ENCODE data around the gene AMELX. TPM values are rescaled to one million over a fixed set of nuclear protein-coding genes. Genes with fewer than 3 reads are reported as not detected.

The AMELX gene
- total and polyA plus RNA-seq, 4 donors = not detected

DNA sequence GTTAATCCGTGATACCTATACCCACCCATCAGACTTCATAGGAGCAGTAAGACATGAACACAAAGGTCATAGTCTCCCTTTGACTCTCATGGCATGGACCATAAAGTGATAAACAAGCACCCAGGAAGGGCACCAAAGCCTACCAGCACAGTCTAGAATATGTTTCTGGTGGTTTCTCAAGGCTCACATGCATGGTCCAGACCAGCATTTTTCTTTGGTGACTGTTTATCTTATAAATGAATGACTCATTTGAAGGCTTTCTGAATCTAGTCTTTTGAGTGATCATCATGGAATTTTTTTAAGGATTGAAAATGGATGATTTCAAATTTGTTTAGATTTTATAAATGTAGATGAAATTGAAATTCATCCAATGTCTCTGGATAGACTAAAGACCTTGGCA, 32.0 kb upstream of the AMELX start:
- 97% methylated on average over 1 of the region's 1 CpG for WGBS
- Histone ChIP-seq H3K9ac (ENCODE audit: low read depth in 1 of 2, low read length in 2 of 2) (no peak overlapping the region), H3K36me3 (ENCODE audit: control insufficient read depth in 4 of 4, insufficient read depth in 3 of 4, low read depth in 1 of 4, low read length in 3 of 4) (no peaks in the 10 kb centered on the region), H3K9me3 (ENCODE audit: control insufficient read depth in 4 of 4, low read length in 3 of 4) (no peaks in the 10 kb centered on the region), H3K27me3 (ENCODE audit: control insufficient read depth in 4 of 4, insufficient read depth in 4 of 4, low read length in 3 of 4) (peaks cover 0 to 2% (median 0%) of the 10 kb centered on the region in 4 donors), H3K4me3 (ENCODE audit: low read depth in 1 of 3, low read length in 3 of 3) (no peak overlapping the region), H3K4me1 (ENCODE audit: control insufficient read depth in 4 of 4, insufficient read depth in 4 of 4, low read length in 3 of 4) (no peaks in the 10 kb centered on the region), H3K27ac (ENCODE audit: low read depth in 1 of 2, low read length in 2 of 2) (no peak overlapping the region)
- TF ChIP-seq, protein P1, sequence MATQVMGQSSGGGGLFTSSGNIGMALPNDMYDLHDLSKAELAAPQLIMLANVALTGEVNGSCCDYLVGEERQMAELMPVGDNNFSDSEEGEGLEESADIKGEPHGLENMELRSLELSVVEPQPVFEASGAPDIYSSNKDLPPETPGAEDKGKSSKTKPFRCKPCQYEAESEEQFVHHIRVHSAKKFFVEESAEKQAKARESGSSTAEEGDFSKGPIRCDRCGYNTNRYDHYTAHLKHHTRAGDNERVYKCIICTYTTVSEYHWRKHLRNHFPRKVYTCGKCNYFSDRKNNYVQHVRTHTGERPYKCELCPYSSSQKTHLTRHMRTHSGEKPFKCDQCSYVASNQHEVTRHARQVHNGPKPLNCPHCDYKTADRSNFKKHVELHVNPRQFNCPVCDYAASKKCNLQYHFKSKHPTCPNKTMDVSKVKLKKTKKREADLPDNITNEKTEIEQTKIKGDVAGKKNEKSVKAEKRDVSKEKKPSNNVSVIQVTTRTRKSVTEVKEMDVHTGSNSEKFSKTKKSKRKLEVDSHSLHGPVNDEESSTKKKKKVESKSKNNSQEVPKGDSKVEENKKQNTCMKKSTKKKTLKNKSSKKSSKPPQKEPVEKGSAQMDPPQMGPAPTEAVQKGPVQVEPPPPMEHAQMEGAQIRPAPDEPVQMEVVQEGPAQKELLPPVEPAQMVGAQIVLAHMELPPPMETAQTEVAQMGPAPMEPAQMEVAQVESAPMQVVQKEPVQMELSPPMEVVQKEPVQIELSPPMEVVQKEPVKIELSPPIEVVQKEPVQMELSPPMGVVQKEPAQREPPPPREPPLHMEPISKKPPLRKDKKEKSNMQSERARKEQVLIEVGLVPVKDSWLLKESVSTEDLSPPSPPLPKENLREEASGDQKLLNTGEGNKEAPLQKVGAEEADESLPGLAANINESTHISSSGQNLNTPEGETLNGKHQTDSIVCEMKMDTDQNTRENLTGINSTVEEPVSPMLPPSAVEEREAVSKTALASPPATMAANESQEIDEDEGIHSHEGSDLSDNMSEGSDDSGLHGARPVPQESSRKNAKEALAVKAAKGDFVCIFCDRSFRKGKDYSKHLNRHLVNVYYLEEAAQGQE (IDR thresholded peaks at IDR 0.05) = no peak
- TF ChIP-seq, protein P2, sequence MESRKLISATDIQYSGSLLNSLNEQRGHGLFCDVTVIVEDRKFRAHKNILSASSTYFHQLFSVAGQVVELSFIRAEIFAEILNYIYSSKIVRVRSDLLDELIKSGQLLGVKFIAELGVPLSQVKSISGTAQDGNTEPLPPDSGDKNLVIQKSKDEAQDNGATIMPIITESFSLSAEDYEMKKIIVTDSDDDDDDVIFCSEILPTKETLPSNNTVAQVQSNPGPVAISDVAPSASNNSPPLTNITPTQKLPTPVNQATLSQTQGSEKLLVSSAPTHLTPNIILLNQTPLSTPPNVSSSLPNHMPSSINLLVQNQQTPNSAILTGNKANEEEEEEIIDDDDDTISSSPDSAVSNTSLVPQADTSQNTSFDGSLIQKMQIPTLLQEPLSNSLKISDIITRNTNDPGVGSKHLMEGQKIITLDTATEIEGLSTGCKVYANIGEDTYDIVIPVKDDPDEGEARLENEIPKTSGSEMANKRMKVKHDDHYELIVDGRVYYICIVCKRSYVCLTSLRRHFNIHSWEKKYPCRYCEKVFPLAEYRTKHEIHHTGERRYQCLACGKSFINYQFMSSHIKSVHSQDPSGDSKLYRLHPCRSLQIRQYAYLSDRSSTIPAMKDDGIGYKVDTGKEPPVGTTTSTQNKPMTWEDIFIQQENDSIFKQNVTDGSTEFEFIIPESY (IDR thresholded peaks at IDR 0.05) = no peak
- TF ChIP-seq GABPA (IDR thresholded peaks at IDR 0.05 in 1 of 2, conservative IDR thresholded peaks at IDR 0.05 in 1 of 2) (no peak), FOXA2 (IDR thresholded peaks at IDR 0.05) (no peak), FOXA1 (IDR thresholded peaks at IDR 0.05) (no peak), EGR1 (IDR thresholded peaks at IDR 0.05; ENCODE audit: low read depth in 2 of 2) (no peak), HNF4A (conservative IDR thresholded peaks at IDR 0.05) (no peak), YY1 (IDR thresholded peaks at IDR 0.05) (no peak), TAF1 (conservative IDR thresholded peaks at IDR 0.05) (no peak), CTCF (IDR thresholded peaks at IDR 0.05; ENCODE audit: low read depth, low read length, missing input control) (no peak), HNF4G (IDR thresholded peaks at IDR 0.05) (no peak), NR2F2 (IDR thresholded peaks at IDR 0.05) (no peak)
- no peak for DNase-seq (ENCODE audit: low spot score)

DNA sequence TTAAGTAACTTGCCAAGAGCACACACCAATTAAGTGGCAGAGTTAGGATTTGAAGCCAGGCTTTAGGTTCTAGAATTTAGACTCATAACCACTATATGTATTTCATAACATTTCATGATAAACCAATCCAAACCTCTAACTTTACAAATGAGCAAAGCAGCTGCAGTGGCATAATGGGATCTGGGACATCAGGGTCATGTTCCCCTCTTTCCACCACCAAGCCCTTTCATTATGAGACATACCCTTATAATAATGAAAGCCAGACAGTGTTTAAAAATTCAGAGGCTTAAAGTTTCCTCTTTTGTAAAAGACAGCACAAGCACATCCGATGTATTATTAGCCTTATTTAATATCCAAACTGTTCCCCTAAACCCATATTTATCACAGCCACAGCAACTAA, 28.3 kb upstream of the AMELX start:
- Histone ChIP-seq H3K27me3 (ENCODE audit: control insufficient read depth in 4 of 4, insufficient read depth in 4 of 4, low read length in 3 of 4) (peaks cover 0 to 2% (median 0%) of the 10 kb centered on the region in 4 donors), H3K4me1 (ENCODE audit: control insufficient read depth in 4 of 4, insufficient read depth in 4 of 4, low read length in 3 of 4) (no peaks in the 10 kb centered on the region), H3K9me3 (ENCODE audit: control insufficient read depth in 4 of 4, low read length in 3 of 4) (no peaks in the 10 kb centered on the region), H3K4me3 (ENCODE audit: low read depth in 1 of 3, low read length in 3 of 3) (no peak overlapping the region), H3K36me3 (ENCODE audit: control insufficient read depth in 4 of 4, insufficient read depth in 3 of 4, low read depth in 1 of 4, low read length in 3 of 4) (no peaks in the 10 kb centered on the region), H3K27ac (ENCODE audit: low read depth in 1 of 2, low read length in 2 of 2) (no peak overlapping the region), H3K9ac (ENCODE audit: low read depth in 1 of 2, low read length in 2 of 2) (no peak overlapping the region)
- WGBS = 81% methylated on average over 1 of the region's 1 CpG
- DNase-seq (ENCODE audit: low spot score) = no peak
- TF ChIP-seq SP1 (IDR thresholded peaks at IDR 0.05) (no peak), EGR1 (IDR thresholded peaks at IDR 0.05; ENCODE audit: low read depth in 2 of 2) (no peak), TAF1 (conservative IDR thresholded peaks at IDR 0.05) (no peak), FOXA2 (IDR thresholded peaks at IDR 0.05) (no peak), ATF3 (IDR thresholded peaks at IDR 0.05) (no peak), JUND (IDR thresholded peaks at IDR 0.05) (no peak), FOXA1 (IDR thresholded peaks at IDR 0.05) (no peak)
- TF ChIP-seq, protein P2 (IDR thresholded peaks at IDR 0.05) = no peak
